GM23338 (cell line): Measurements from ENCODE around the gene DCUN1D2.

ENCODE experiments used
- CTCF ChIP-seq, 2 experiments: fragments of 200-600 bp in 1 of 2; sonication (generic) in 1 of 2; conservative IDR thresholded peaks; 2 replicates each; pipeline versions ENCODE4 v1.5.1 to v1.6.1; 2016 to 2017; ENCODE audit warnings: antibody characterized with exemption in 2 of 2, low read depth in 2 of 2, mild to moderate bottlenecking in 2 of 2, moderate library complexity in 1 of 2
- EZH2 ChIP-seq: fragments of 200-600 bp; sonication (generic); IDR thresholded peaks from one replicate; pipeline ENCODE4 v1.8.0; 2017; ENCODE audit warnings: antibody characterized with exemption, mild to moderate bottlenecking, low read depth; ENCODE audit not compliant: unreplicated experiment
- EZH2phosphoT487 ChIP-seq: fragments of 200-600 bp; sonication (generic); IDR thresholded peaks from one replicate; pipeline ENCODE4 v1.8.1; 2018; ENCODE audit warnings: antibody characterized with exemption; ENCODE audit not compliant: unreplicated experiment
- POLR2AphosphoS5 ChIP-seq: IDR thresholded peaks from 2 replicates; pipeline ENCODE4 v1.6.1; 2016; ENCODE audit warnings: antibody characterized with exemption, low read depth
- REST ChIP-seq: IDR thresholded peaks from one replicate; pipeline ENCODE4 v1.6.1; 2018; ENCODE audit warnings: antibody characterized with exemption; ENCODE audit not compliant: unreplicated experiment
- ZNF331 ChIP-seq: fragments of 250-450 bp; sonication (Bioruptor Pico); IDR thresholded peaks from 2 replicates; pipeline ENCODE4 v1.5.0; 2020; ENCODE audit warnings: low read depth, mild to moderate bottlenecking, moderate library complexity

DNA sequence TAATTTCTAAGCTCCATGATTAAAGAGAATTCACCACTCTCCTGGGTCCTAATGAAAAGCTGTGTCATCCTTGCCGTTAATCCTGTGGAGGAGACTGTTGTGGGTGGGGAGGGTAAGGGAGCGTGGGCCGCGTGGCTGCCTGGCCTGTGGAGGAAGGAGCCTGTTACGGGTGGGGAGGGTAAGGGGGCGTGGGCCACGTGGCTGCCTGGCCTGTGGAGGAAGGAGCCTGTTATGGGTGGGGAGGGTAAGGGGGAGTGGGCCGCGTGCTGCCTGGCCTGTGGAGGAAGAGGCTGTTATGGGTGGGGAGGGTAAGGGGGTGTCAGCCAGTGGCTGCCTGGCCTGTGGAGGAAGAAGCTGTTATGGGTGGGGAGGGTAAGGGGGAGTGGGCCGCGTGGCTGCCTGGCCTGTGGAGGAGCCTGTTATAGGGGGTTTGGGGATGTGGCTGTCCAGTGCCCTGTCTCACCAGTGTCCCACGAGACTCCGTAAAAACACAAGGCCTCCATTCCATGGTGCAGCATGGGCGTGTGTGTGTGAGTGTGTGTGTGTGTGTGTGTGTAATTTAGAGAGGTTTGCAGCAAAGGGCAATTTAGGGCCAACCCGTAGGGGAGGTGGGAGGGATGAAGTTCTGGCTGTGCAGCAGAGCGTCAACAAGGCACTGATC lies 15.6 kb upstream of the DCUN1D2 start:
- TF ChIP-seq CTCF (conservative IDR thresholded peaks at IDR 0.05; ENCODE audit: low read depth in 2 of 2) (no peak), EZH2phosphoT487 (no peak), EZH2 (no peak), POLR2AphosphoS5 (no peak), ZNF331 (no peak), REST (no peak)
